GM21717 (cell line): Measurements from ENCODE around the gene LDB3.

ENCODE experiments used
- ATAC-seq: cut with Tn5 transposase; IDR thresholded peaks from one replicate; pipeline ENCODE4 v1.9.1; 2021; ENCODE audit warnings: mild to moderate bottlenecking, moderate library complexity; ENCODE audit not compliant: unreplicated experiment

Gene LDB3

GRCh38 chr10:86651021-86651471, 17.3 kb upstream of the LDB3 start:
- no peak for ATAC-seq

- no peak for ATAC-seq
These were observed 16.5 kb upstream of the LDB3 start for GRCh38 chr10:86651631-86652331.

- no peak for ATAC-seq
These were observed 15.7 kb upstream of the LDB3 start for GRCh38 chr10:86652361-86653202.

- ATAC-seq: no peak
These were observed 14.9 kb upstream of the LDB3 start for GRCh38 chr10:86653379-86653778.

GRCh38 chr10:86653987-86654386, 14.3 kb upstream of the LDB3 start:
- no peak for ATAC-seq

GRCh38 chr10:86654411-86655172, 13.7 kb upstream of the LDB3 start, which contains the start of gene OPN4:
TSS of gene OPN4 (plus strand) at chr10:86654547. CDS start at chr10:86654784, 237 bp downstream.
- ATAC-seq: no peak

GRCh38 chr10:86655173-86655540, 13.2 kb upstream of the LDB3 start:
- ATAC-seq: no peak

- ATAC-seq: no peak
These were observed 12.7 kb upstream of the LDB3 start for GRCh38 chr10:86655596-86655995.

- no peak for ATAC-seq
These were observed 11.3 kb upstream of the LDB3 start for GRCh38 chr10:86657011-86657395.

GRCh38 chr10:86657396-86658011, 10.8 kb upstream of the LDB3 start:
- ATAC-seq: no peak

GRCh38 chr10:86658261-86658741, 10.0 kb upstream of the LDB3 start:
- no peak for ATAC-seq

- no peak for ATAC-seq
These were observed 9.6 kb upstream of the LDB3 start for GRCh38 chr10:86658751-86659150.

GRCh38 chr10:86659161-86659691, 9.1 kb upstream of the LDB3 start:
- ATAC-seq: no peak

- ATAC-seq: no peak
These were observed 8.4 kb upstream of the LDB3 start for GRCh38 chr10:86659721-86660453.

GRCh38 chr10:86661161-86662025, 6.9 kb upstream of the LDB3 start:
- no peak for ATAC-seq

GRCh38 chr10:86662186-86663045, 5.9 kb upstream of the LDB3 start:
- ATAC-seq: no peak

GRCh38 chr10:86663046-86663345, 5.3 kb upstream of the LDB3 start:
- ATAC-seq: no peak
